Stomach (tissue), 4 donors: ENCODE data around the gene PWWP2B.
A peak's percentile ranks its signal among the peaks of the same experiment; 100 is the strongest.

Source experiments
- POLR2A ChIP-seq, 4 donors: fragments of 450-650 bp; IDR thresholded peaks; one replicate each; pipeline ENCODE4 v1.6.1; 2016; ENCODE audit warnings: antibody characterized with exemption in 4 of 4, control low read depth in 2 of 4, mild to moderate bottlenecking in 1 of 4, moderate library complexity in 1 of 4
- POLR2AphosphoS5 ChIP-seq, 3 donors: sonication (generic); formaldehyde crosslinking; IDR thresholded peaks; one replicate each; pipeline ENCODE4 v1.6.1; 2016; ENCODE audit warnings: antibody characterized with exemption in 3 of 3
- TF ChIP-seq, protein P1 (sequence below), 7 experiments: fragments of 450-650 bp in 4 of 7; fragments of 200-600 bp in 3 of 7; sonication (generic) in 3 of 7; IDR thresholded peaks; one replicate each; pipeline ENCODE4 v1.5.1; 2016 to 2019; ENCODE audit warnings: antibody characterized with exemption in 7 of 7, control low read depth in 2 of 7, mild to moderate bottlenecking in 1 of 7

GRCh38 chr10:132414402-132415016, 17.5 kb downstream of the PWWP2B start:
- TF ChIP-seq POLR2AphosphoS5 (IDR thresholded peaks at IDR 0.05) (peak in 1 of 3 donors; percentile 7), POLR2A (IDR thresholded peaks at IDR 0.05) (no peak)
- TF ChIP-seq, protein P1, sequence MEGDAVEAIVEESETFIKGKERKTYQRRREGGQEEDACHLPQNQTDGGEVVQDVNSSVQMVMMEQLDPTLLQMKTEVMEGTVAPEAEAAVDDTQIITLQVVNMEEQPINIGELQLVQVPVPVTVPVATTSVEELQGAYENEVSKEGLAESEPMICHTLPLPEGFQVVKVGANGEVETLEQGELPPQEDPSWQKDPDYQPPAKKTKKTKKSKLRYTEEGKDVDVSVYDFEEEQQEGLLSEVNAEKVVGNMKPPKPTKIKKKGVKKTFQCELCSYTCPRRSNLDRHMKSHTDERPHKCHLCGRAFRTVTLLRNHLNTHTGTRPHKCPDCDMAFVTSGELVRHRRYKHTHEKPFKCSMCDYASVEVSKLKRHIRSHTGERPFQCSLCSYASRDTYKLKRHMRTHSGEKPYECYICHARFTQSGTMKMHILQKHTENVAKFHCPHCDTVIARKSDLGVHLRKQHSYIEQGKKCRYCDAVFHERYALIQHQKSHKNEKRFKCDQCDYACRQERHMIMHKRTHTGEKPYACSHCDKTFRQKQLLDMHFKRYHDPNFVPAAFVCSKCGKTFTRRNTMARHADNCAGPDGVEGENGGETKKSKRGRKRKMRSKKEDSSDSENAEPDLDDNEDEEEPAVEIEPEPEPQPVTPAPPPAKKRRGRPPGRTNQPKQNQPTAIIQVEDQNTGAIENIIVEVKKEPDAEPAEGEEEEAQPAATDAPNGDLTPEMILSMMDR (IDR thresholded peaks at IDR 0.05) = no peak
